ENCODE measurements around the gene CACNA1C. TPM values are rescaled to one million over a fixed set of nuclear protein-coding genes. Genes with fewer than 3 reads are reported as not detected.

The CACNA1C gene
- total RNA-seq, 2 experiments from 2014 or later = 0.05 to 0.08 TPM

GRCh38 chr12:2356601-2357125, 303.9 kb downstream of the CACNA1C start:
- Histone ChIP-seq H3K9me3 (ENCODE audit: control insufficient read depth in 1 of 2, insufficient read depth in 1 of 2, low read length in 2 of 2) (no peaks in the 10 kb centered on the region), H3K36me3 (ENCODE audit: insufficient read depth, low read length) (no peaks in the 10 kb centered on the region), H3K27ac (ENCODE audit: low read depth in 1 of 2, low read length in 2 of 2) (no peak overlapping the region), H3K27me3 (ENCODE audit: control insufficient read depth in 1 of 2, insufficient read depth in 2 of 2, low read length in 2 of 2) (no peaks in the 10 kb centered on the region), H3K4me3 (ENCODE audit: low read length) (no peak overlapping the region), H3K4me1 (ENCODE audit: insufficient read depth, low read length) (peaks cover 14% of the 10 kb centered on the region)
- Mint-ChIP-seq H3K36me3 (ENCODE audit: low read depth) (no peaks in the 10 kb centered on the region), H3K4me3 (no peak overlapping the region), H3K27ac (no peak overlapping the region), H3K4me1 (ENCODE audit: low read depth) (peaks cover 23% of the 10 kb centered on the region), H3K9me3 (no peaks in the 10 kb centered on the region), H3K27me3 (peaks cover 15% of the 10 kb centered on the region)
- TF ChIP-seq CTCF (IDR thresholded peaks at IDR 0.05) = no peak
- intact Hi-C loops (cut with DNase I, micrococcal nuclease) = no loop called here
- CTCF ChIA-PET = no interaction called here
- no peak for DNase-seq
- POLR2A ChIA-PET = no interaction called here
- ATAC-seq (ENCODE audit: poor library complexity) = no peak

DNA sequence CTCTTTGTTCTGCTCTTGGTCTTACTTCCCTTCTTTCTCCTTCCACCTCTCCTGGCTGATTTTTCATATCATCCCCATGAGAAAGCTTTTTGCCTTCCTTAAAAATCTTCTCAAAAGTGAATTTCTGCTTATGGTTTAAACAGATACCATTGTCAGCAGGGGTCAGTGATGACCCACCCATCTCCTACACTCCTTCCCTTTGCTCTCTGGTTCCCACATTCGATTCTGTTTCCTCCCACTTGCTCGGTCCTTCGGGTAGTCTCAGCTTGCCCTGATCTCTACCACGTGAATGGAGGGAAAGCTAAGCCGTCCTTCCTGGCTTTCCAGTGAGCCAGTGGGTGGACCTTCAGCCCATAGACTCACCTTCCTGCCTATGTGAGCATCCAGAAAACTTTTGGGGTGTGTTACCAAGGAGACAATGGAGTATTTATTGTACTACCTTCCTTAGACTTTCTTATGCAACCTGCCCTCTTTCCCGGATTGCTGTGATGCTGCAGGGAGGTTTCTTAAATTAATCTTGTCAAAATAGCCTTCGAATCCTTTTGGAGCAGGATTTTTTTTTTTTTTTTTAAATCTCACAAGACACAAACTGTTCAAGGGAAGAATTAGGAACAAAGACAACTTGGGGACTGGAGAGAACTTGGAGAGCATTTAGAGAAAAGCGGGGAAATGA, 306.3 kb downstream of the CACNA1C start:
- TF ChIP-seq CTCF (IDR thresholded peaks at IDR 0.05) = no peak
- ChIA-PET CTCF (no interaction called here), POLR2A (no interaction called here)
- Histone ChIP-seq H3K27me3 (ENCODE audit: control insufficient read depth in 1 of 2, insufficient read depth in 2 of 2, low read length in 2 of 2) (no peaks in the 10 kb centered on the region), H3K4me1 (ENCODE audit: insufficient read depth, low read length) (peaks cover 27% of the 10 kb centered on the region), H3K27ac (ENCODE audit: low read depth in 1 of 2, low read length in 2 of 2) (no peak overlapping the region), H3K9me3 (ENCODE audit: control insufficient read depth in 1 of 2, insufficient read depth in 1 of 2, low read length in 2 of 2) (no peaks in the 10 kb centered on the region), H3K4me3 (ENCODE audit: low read length) (no peak overlapping the region), H3K36me3 (ENCODE audit: insufficient read depth, low read length) (no peaks in the 10 kb centered on the region)
- H3K27ac Mint-ChIP-seq = no peak overlapping the region
- ATAC-seq (ENCODE audit: poor library complexity) (no peak), DNase-seq (no peak)
- H3K4me3 Mint-ChIP-seq = no peak overlapping the region
- no peaks in the 10 kb centered on the region for H3K36me3 Mint-ChIP-seq (ENCODE audit: low read depth)
- intact Hi-C loops (cut with DNase I, micrococcal nuclease) = no loop called here
- H3K4me1 Mint-ChIP-seq (ENCODE audit: low read depth) = peaks cover 37% of the 10 kb centered on the region
- H3K9me3 Mint-ChIP-seq = no peaks in the 10 kb centered on the region
- peaks cover 5% of the 10 kb centered on the region for H3K27me3 Mint-ChIP-seq

DNA sequence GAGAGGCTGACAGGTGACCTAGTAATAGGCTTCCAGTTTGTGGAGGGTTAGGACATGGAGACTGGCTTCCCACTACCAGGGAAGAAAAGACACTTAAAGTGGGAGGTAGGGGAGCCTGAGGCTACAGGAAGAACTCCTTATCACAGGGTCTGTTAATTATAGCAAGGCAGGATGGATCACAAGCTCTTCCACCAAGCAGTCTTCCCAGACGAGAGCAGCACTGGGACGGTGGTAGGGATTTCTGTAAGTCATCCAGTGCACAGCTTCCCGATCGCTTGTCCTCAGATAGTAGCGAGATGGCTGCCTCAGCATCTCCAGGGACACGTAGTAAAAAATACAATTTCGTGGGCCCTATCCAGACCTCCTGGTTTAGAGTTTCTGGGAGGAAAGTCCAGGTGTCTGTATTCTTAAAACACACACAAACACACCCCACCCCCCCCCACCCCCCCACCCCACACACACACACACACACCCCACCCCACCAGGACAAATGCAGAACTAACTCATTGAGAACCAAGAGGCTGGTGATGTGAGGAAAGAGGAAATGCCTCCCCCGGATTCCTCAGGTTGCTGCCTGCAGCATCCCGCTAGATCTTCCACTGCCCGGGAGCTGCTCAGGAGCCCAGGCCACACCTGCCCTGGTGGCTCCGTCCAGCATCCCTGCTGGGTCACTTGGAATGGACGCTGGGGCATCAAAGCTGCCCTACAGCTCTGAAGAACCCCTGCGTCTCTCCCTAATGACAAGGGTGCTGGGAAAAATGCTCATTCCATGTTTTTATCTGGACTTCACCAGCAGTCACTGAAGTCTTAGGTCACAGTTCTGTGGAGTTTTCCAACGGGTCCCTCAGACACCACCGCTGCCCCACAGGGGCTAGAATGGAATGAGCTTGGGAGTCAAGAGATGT, 307.2 kb downstream of the CACNA1C start:
- ChIA-PET POLR2A (no interaction called here), CTCF (no interaction called here)
- Histone ChIP-seq H3K27me3 (ENCODE audit: control insufficient read depth in 1 of 2, insufficient read depth in 2 of 2, low read length in 2 of 2) (no peaks in the 10 kb centered on the region), H3K4me3 (ENCODE audit: low read length) (no peak overlapping the region), H3K27ac (ENCODE audit: low read depth in 1 of 2, low read length in 2 of 2) (no peak overlapping the region), H3K4me1 (ENCODE audit: insufficient read depth, low read length) (peaks cover 31% of the 10 kb centered on the region), H3K9me3 (ENCODE audit: control insufficient read depth in 1 of 2, insufficient read depth in 1 of 2, low read length in 2 of 2) (no peaks in the 10 kb centered on the region), H3K36me3 (ENCODE audit: insufficient read depth, low read length) (no peaks in the 10 kb centered on the region)
- Mint-ChIP-seq H3K4me1 (ENCODE audit: low read depth) (peaks cover 44% of the 10 kb centered on the region), H3K4me3 (no peak overlapping the region), H3K36me3 (ENCODE audit: low read depth) (no peaks in the 10 kb centered on the region), H3K27me3 (peaks cover 5% of the 10 kb centered on the region), H3K9me3 (no peaks in the 10 kb centered on the region), H3K27ac (no peak overlapping the region)
- intact Hi-C loops (cut with DNase I, micrococcal nuclease) = no loop called here
- ATAC-seq (ENCODE audit: poor library complexity) (no peak), DNase-seq (no peak)
- no peak for TF ChIP-seq CTCF (IDR thresholded peaks at IDR 0.05)

Data from CD4-positive, alpha-beta T cell (primary cell).